ENCODE data around the gene DOK7.

The DOK7 gene

DNA sequence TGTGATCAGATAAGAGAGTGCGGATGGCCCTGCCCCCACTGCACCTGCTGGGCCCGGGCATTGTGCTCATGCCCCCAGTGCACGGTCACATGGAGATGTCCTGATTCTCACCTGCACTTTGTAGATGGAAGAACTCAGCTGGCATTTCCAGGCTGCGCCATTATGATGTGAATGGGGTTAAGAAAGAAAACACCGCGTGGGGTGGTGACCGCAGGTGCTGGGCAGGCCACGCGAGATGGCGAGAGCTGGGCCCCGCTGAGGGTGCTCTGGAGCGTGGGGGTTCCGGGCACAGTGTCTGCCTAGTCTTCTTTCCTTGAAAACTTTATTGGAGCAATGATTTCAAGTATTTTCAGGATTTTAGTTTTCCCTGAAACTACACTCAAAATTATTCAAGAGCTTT is 39.2 kb upstream of the DOK7 start:
- ATAC-seq (ENCODE audit: insufficient read depth, low read depth) (no peak), DNase-seq (no peak)
- Histone ChIP-seq H3K9ac (ENCODE audit: low read depth, low read length) (no peak overlapping the region), H3K27ac (ENCODE audit: low read length) (no peak overlapping the region), H3K4me2 (ENCODE audit: insufficient read depth, low read length) (no peak overlapping the region), H3K4me3 (ENCODE audit: low read depth in 1 of 2, low read length in 2 of 2) (no peak overlapping the region), H4K20me1 (ENCODE audit: insufficient read depth, low read length) (no peaks in the 10 kb centered on the region; the same call in 1 of the 2 replicates), H3K79me2 (ENCODE audit: insufficient read depth, low read length) (no peaks in the 10 kb centered on the region), H3K27me3 (ENCODE audit: insufficient read depth, low read length, poor library complexity) (no peaks in the 10 kb centered on the region), H3K4me1 (ENCODE audit: insufficient read depth, low read length) (no peaks in the 10 kb centered on the region), H2AFZ (ENCODE audit: low read depth, low read length) (no peak overlapping the region), H3K36me3 (ENCODE audit: insufficient read depth, low read length) (no peaks in the 10 kb centered on the region), H3K9me3 (ENCODE audit: insufficient read depth, low read length, severe bottlenecking) (no peaks in the 10 kb centered on the region)
- TF ChIP-seq CTCF (IDR thresholded peaks at IDR 0.05; ENCODE audit: borderline replicate concordance, extremely low read depth, low read length, poor library complexity, severe bottlenecking) = no peak

- TF ChIP-seq EZH2 (IDR thresholded peaks at IDR 0.05; ENCODE audit: borderline replicate concordance, low read depth, low read length, severe bottlenecking) (no peak), CTCF (IDR thresholded peaks at IDR 0.05; ENCODE audit: borderline replicate concordance, extremely low read depth, low read length, poor library complexity, severe bottlenecking) (no peak)
- no peak overlapping the region for H3K9ac ChIP-seq (ENCODE audit: low read depth, low read length)
- ATAC-seq (ENCODE audit: insufficient read depth, low read depth) = no peak
These were observed 38.5 kb upstream of the DOK7 start for GRCh38 chr4:3424522-3425095.

DNA sequence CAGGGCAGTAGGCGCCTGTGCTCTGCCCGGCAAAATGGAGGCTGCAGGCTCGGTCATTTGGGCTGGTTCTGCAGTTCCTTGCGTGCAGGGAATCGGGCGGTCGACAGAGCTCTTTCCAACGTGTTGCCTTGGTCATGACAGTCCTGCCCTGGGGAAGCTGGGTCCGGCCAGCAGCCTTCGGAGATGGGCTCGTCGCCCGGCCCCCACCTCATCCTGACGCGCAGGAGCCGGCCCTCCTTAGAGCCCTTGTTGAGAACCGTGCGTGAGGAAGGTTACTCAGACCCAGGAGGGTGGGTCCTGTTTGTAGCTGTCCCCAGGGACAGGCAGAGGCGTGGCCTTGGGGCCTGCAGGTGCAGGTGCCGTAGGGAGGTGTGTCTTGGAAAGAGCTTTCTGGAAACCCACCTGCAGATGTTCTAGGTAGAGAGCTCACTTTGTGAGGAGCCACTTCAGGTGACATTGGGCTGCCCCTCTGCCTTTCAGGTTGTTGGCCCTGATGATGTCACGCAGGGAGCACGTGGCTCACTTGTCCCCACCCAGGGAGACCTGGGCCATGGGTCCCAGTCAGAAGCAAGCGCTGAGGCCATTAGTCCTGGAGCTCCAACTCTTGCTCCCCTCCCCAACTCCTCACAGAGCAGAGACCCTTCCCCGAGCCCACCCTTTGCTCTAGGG is 36.5 kb upstream of the DOK7 start:
- no peaks in the 10 kb centered on the region for H3K36me3 ChIP-seq (ENCODE audit: insufficient read depth, low read length)
- no peak overlapping the region for H3K27ac ChIP-seq (ENCODE audit: low read length)
- no peak for DNase-seq
- H3K4me1 ChIP-seq (ENCODE audit: insufficient read depth, low read length) = no peaks in the 10 kb centered on the region
- H3K9me3 ChIP-seq (ENCODE audit: insufficient read depth, low read length, severe bottlenecking) = no peaks in the 10 kb centered on the region
- no peak overlapping the region for H3K4me3 ChIP-seq (ENCODE audit: low read depth in 1 of 2, low read length in 2 of 2)
- ATAC-seq (ENCODE audit: insufficient read depth, low read depth) = no peak
- no peak overlapping the region for H2AFZ ChIP-seq (ENCODE audit: low read depth, low read length)
- no peak overlapping the region for H3K4me2 ChIP-seq (ENCODE audit: insufficient read depth, low read length)
- H4K20me1 ChIP-seq (ENCODE audit: insufficient read depth, low read length) = peaks cover under 1% of the 10 kb centered on the region; the same call in 1 of the 2 replicates
- no peaks in the 10 kb centered on the region for H3K79me2 ChIP-seq (ENCODE audit: insufficient read depth, low read length)
- TF ChIP-seq EZH2 (IDR thresholded peaks at IDR 0.05; ENCODE audit: borderline replicate concordance, low read depth, low read length, severe bottlenecking) (no peak), CTCF (IDR thresholded peaks at IDR 0.05; ENCODE audit: borderline replicate concordance, extremely low read depth, low read length, poor library complexity, severe bottlenecking) (no peak)
- no peak overlapping the region for H3K9ac ChIP-seq (ENCODE audit: low read depth, low read length)
- H3K27me3 ChIP-seq (ENCODE audit: insufficient read depth, low read length, poor library complexity) = no peaks in the 10 kb centered on the region

More at GRCh38 chr4:3424522-3425095, 38.5 kb upstream of the DOK7 start:
- Histone ChIP-seq H3K4me1 (ENCODE audit: insufficient read depth, low read length) (no peaks in the 10 kb centered on the region), H3K36me3 (ENCODE audit: insufficient read depth, low read length) (no peaks in the 10 kb centered on the region), H3K79me2 (ENCODE audit: insufficient read depth, low read length) (no peaks in the 10 kb centered on the region), H3K27me3 (ENCODE audit: insufficient read depth, low read length, poor library complexity) (no peaks in the 10 kb centered on the region), H2AFZ (ENCODE audit: low read depth, low read length) (no peak overlapping the region), H3K27ac (ENCODE audit: low read length) (no peak overlapping the region), H3K4me2 (ENCODE audit: insufficient read depth, low read length) (no peak overlapping the region), H3K9me3 (ENCODE audit: insufficient read depth, low read length, severe bottlenecking) (no peaks in the 10 kb centered on the region), H4K20me1 (ENCODE audit: insufficient read depth, low read length) (no peaks in the 10 kb centered on the region; the same call in 1 of the 2 replicates), H3K4me3 (ENCODE audit: low read depth in 1 of 2, low read length in 2 of 2) (no peak overlapping the region)
- DNase-seq = no peak
